HCT116 (cell line): ENCODE results near the gene PRPF39.

Source experiments
- ATF3 ChIP-seq: IDR thresholded peaks from 2 replicates; pipeline ENCODE4 v1.6.1; 2012
- CTCF ChIP-seq, 3 experiments: fragments of 200-600 bp in 1 of 3; sonication (generic) in 1 of 3; IDR thresholded peaks in 2 of 3; conservative IDR thresholded peaks in 1 of 3; 2 replicates each; pipeline ENCODE4 v1.5.1; 2012 to 2017; ENCODE audit warnings: low read depth in 2 of 3, low read length in 2 of 3, antibody characterized with exemption in 1 of 3, borderline replicate concordance in 1 of 3, control low read depth in 1 of 3, mild to moderate bottlenecking in 1 of 3, mixed read lengths in 1 of 3, mixed run types in 1 of 3, moderate library complexity in 1 of 3; ENCODE audit not compliant: insufficient read depth in 1 of 3
- EZH2 ChIP-seq: fragments of 200-600 bp; sonication (generic); IDR thresholded peaks from 2 replicates; pipeline ENCODE4 v1.6.1; 2017; ENCODE audit warnings: antibody characterized with exemption, mixed run types
- EZH2phosphoT487 ChIP-seq: fragments of 200-600 bp; IDR thresholded peaks from 2 replicates; pipeline ENCODE4 v1.6.1; 2018; ENCODE audit warnings: antibody characterized with exemption, borderline replicate concordance
- JUND ChIP-seq: IDR thresholded peaks from 2 replicates; pipeline ENCODE4 v1.6.1; 2012
- MAX ChIP-seq: IDR thresholded peaks from 2 replicates; pipeline ENCODE4 v1.6.1; 2012
- POLR2A ChIP-seq: IDR thresholded peaks from 2 replicates; pipeline ENCODE4 v1.7.0; 2011; ENCODE audit warnings: borderline replicate concordance; ENCODE audit not compliant: insufficient read depth, insufficient read length; ENCODE audit errors: extremely low read depth
- POLR2AphosphoS5 ChIP-seq: IDR thresholded peaks from 2 replicates; pipeline ENCODE4 v1.6.1; 2011; ENCODE audit warnings: mild to moderate bottlenecking, low read depth, low read length, moderate library complexity
- RAD21 ChIP-seq: IDR thresholded peaks from 2 replicates; pipeline ENCODE4 v1.6.1; 2012; ENCODE audit warnings: low read depth, mild to moderate bottlenecking
- SP1 ChIP-seq: IDR thresholded peaks from 2 replicates; pipeline ENCODE4 v1.6.1; 2012; ENCODE audit warnings: low read depth
- SRF ChIP-seq: IDR thresholded peaks from 2 replicates; pipeline ENCODE4 v1.6.1; 2012; ENCODE audit warnings: low read depth
- YY1 ChIP-seq: IDR thresholded peaks from 2 replicates; pipeline ENCODE4 v1.6.1; 2011; ENCODE audit warnings: low read length, low read depth, moderate library complexity, mild to moderate bottlenecking; ENCODE audit not compliant: insufficient replicate concordance; ENCODE audit errors: extremely low read depth
- ZNF274 ChIP-seq: fragments of 200-500 bp; sonication (Bioruptor generic); IDR thresholded peaks from 2 replicates; pipeline ENCODE4 v1.6.1; 2014; ENCODE audit warnings: mild to moderate bottlenecking, low read depth, low read length, inconsistent platforms

- TF ChIP-seq POLR2A: no peak
- no peak for TF ChIP-seq RAD21
- TF ChIP-seq POLR2AphosphoS5: no peak
- TF ChIP-seq ZNF274: no peak
- TF ChIP-seq CTCF (IDR thresholded peaks at IDR 0.05 in 2 of 3, conservative IDR thresholded peaks at IDR 0.05 in 1 of 3; ENCODE audit: borderline replicate concordance in 1 of 3, insufficient read depth in 1 of 3, low read depth in 2 of 3, low read length in 2 of 3): no peak
- TF ChIP-seq SRF: no peak
- TF ChIP-seq EZH2: no peak
- TF ChIP-seq MAX: no peak
- TF ChIP-seq EZH2phosphoT487: no peak
- no peak for TF ChIP-seq ATF3
- no peak for TF ChIP-seq SP1
- no peak for TF ChIP-seq JUND
- TF ChIP-seq YY1: no peak
These were observed 65.7 kb downstream of the PRPF39 start for GRCh38 chr14:45149602-45150001.
